ENCODE results near the gene MS4A15.

MS4A15 gene

DNA sequence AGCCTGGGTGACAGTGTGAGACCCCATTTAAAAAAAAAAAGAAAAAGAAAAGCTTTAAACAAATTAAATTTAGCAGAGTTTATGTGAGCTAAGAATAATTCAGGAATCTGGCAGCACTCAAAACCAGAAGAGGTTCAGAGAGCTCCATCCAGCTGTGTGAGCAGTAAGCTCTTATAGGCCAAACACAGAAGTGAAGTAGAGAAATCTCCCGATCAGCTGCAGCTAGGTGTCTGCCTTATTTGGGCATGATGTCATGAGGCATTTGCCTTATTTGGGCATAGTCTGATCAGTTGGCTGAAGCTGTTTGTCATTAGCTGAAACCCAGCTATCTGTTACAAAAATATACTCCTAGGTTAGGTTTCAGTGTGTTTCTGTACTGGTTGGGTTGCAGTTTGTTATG, 8.2 kb downstream of the MS4A15 start (continued):
- TF ChIP-seq, protein P1, sequence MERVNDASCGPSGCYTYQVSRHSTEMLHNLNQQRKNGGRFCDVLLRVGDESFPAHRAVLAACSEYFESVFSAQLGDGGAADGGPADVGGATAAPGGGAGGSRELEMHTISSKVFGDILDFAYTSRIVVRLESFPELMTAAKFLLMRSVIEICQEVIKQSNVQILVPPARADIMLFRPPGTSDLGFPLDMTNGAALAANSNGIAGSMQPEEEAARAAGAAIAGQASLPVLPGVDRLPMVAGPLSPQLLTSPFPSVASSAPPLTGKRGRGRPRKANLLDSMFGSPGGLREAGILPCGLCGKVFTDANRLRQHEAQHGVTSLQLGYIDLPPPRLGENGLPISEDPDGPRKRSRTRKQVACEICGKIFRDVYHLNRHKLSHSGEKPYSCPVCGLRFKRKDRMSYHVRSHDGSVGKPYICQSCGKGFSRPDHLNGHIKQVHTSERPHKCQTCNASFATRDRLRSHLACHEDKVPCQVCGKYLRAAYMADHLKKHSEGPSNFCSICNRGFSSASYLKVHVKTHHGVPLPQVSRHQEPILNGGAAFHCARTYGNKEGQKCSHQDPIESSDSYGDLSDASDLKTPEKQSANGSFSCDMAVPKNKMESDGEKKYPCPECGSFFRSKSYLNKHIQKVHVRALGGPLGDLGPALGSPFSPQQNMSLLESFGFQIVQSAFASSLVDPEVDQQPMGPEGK (CRISPR knock-in tag; IDR thresholded peaks at IDR 0.05; ENCODE audit: borderline replicate concordance) = no peak
- TF ChIP-seq TOX (CRISPR knock-in tag; IDR thresholded peaks at IDR 0.05; ENCODE audit: borderline replicate concordance) (no peak), ZFP30 (CRISPR knock-in tag; IDR thresholded peaks at IDR 0.05) (no peak), SNAI2 (CRISPR knock-in tag; IDR thresholded peaks at IDR 0.05) (no peak), BACH2 (CRISPR knock-in tag; IDR thresholded peaks at IDR 0.05; ENCODE audit: borderline replicate concordance) (no peak)

DNA sequence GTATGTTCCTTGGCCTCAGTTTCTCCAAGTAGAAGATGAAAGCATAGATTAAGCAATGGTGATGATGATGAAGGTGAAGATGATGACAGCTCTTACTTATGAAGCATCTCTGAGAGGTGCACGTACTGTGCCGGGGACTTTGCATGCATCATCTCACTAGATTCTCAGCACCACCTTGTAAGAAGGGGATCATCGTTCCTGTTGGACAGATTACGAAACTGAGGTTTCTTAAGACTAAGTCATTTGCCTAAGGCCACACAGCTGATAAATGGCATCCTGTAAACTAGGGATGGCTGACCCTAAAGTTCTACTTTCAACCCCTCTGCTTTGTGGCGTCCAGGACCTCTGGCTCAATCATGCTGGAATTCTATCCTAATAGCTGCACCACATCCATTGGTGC, 8.7 kb downstream of the MS4A15 start:
- TF ChIP-seq, protein P2, sequence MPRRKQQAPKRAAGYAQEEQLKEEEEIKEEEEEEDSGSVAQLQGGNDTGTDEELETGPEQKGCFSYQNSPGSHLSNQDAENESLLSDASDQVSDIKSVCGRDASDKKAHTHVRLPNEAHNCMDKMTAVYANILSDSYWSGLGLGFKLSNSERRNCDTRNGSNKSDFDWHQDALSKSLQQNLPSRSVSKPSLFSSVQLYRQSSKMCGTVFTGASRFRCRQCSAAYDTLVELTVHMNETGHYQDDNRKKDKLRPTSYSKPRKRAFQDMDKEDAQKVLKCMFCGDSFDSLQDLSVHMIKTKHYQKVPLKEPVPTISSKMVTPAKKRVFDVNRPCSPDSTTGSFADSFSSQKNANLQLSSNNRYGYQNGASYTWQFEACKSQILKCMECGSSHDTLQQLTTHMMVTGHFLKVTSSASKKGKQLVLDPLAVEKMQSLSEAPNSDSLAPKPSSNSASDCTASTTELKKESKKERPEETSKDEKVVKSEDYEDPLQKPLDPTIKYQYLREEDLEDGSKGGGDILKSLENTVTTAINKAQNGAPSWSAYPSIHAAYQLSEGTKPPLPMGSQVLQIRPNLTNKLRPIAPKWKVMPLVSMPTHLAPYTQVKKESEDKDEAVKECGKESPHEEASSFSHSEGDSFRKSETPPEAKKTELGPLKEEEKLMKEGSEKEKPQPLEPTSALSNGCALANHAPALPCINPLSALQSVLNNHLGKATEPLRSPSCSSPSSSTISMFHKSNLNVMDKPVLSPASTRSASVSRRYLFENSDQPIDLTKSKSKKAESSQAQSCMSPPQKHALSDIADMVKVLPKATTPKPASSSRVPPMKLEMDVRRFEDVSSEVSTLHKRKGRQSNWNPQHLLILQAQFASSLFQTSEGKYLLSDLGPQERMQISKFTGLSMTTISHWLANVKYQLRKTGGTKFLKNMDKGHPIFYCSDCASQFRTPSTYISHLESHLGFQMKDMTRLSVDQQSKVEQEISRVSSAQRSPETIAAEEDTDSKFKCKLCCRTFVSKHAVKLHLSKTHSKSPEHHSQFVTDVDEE (CRISPR knock-in tag; IDR thresholded peaks at IDR 0.05) = no peak
- TF ChIP-seq OSR1 (CRISPR knock-in tag; IDR thresholded peaks at IDR 0.05) = no peak
- TF ChIP-seq CSDC2 (CRISPR knock-in tag; IDR thresholded peaks at IDR 0.05) = no peak
- TF ChIP-seq BACH2 (CRISPR knock-in tag; IDR thresholded peaks at IDR 0.05; ENCODE audit: borderline replicate concordance) = no peak
- TF ChIP-seq, protein P1 (CRISPR knock-in tag; IDR thresholded peaks at IDR 0.05; ENCODE audit: borderline replicate concordance) = no peak
- TF ChIP-seq, protein P3, sequence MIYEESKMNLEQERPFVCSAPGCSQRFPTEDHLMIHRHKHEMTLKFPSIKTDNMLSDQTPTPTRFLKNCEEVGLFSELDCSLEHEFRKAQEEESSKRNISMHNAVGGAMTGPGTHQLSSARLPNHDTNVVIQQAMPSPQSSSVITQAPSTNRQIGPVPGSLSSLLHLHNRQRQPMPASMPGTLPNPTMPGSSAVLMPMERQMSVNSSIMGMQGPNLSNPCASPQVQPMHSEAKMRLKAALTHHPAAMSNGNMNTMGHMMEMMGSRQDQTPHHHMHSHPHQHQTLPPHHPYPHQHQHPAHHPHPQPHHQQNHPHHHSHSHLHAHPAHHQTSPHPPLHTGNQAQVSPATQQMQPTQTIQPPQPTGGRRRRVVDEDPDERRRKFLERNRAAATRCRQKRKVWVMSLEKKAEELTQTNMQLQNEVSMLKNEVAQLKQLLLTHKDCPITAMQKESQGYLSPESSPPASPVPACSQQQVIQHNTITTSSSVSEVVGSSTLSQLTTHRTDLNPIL (CRISPR knock-in tag; IDR thresholded peaks at IDR 0.05; ENCODE audit: low read depth) = no peak
- no peak for TF ChIP-seq ARNTL (CRISPR knock-in tag; IDR thresholded peaks at IDR 0.05; ENCODE audit: borderline replicate concordance, low read depth)
- no peak for TF ChIP-seq TCF4 (CRISPR knock-in tag; IDR thresholded peaks at IDR 0.05; ENCODE audit: borderline replicate concordance)
- no peak for TF ChIP-seq PPARA (CRISPR knock-in tag; IDR thresholded peaks at IDR 0.05; ENCODE audit: borderline replicate concordance)
- no peak for ATAC-seq

DNA sequence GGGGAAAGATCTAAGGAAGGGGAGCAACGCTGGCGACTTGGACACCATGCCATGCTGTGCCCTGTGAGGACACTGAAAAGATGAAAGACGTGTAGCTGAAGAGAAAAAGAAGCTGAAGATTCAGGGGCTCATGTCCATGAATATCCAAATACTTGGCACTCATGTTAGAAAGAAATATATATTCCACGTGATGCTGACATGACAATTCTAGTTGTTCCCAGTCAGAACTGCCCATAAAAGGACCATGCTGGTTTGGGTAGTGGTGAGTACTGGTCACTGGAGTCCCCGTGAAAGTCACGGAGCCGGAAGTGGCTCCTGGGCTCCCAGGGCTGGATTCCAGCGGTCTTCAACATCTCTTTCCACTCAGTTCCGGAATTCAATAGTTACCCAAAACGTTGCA, 9.9 kb downstream of the MS4A15 start:
- no peak for ATAC-seq
- TF ChIP-seq ZFP30 (CRISPR knock-in tag; IDR thresholded peaks at IDR 0.05) (no peak), TOX (CRISPR knock-in tag; IDR thresholded peaks at IDR 0.05; ENCODE audit: borderline replicate concordance) (no peak), BACH2 (CRISPR knock-in tag; IDR thresholded peaks at IDR 0.05; ENCODE audit: borderline replicate concordance) (no peak), OSR1 (CRISPR knock-in tag; IDR thresholded peaks at IDR 0.05) (no peak), ZC3H10 (CRISPR knock-in tag; IDR thresholded peaks at IDR 0.05) (no peak), SNAI2 (CRISPR knock-in tag; IDR thresholded peaks at IDR 0.05) (no peak), GLIS3 (CRISPR knock-in tag; IDR thresholded peaks at IDR 0.05) (no peak), ZNF565 (CRISPR knock-in tag; conservative IDR thresholded peaks at IDR 0.05; ENCODE audit: low read depth) (no peak), CSDC2 (CRISPR knock-in tag; IDR thresholded peaks at IDR 0.05) (no peak), ZNF8 (CRISPR knock-in tag; IDR thresholded peaks at IDR 0.05) (no peak)
- TF ChIP-seq, protein P3 (CRISPR knock-in tag; IDR thresholded peaks at IDR 0.05; ENCODE audit: low read depth) = no peak
- TF ChIP-seq, protein P4, sequence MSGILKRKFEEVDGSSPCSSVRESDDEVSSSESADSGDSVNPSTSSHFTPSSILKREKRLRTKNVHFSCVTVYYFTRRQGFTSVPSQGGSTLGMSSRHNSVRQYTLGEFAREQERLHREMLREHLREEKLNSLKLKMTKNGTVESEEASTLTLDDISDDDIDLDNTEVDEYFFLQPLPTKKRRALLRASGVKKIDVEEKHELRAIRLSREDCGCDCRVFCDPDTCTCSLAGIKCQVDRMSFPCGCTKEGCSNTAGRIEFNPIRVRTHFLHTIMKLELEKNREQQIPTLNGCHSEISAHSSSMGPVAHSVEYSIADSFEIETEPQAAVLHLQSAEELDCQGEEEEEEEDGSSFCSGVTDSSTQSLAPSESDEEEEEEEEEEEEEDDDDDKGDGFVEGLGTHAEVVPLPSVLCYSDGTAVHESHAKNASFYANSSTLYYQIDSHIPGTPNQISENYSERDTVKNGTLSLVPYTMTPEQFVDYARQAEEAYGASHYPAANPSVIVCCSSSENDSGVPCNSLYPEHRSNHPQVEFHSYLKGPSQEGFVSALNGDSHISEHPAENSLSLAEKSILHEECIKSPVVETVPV (CRISPR knock-in tag; IDR thresholded peaks at IDR 0.05) = no peak
- TF ChIP-seq, protein P5, sequence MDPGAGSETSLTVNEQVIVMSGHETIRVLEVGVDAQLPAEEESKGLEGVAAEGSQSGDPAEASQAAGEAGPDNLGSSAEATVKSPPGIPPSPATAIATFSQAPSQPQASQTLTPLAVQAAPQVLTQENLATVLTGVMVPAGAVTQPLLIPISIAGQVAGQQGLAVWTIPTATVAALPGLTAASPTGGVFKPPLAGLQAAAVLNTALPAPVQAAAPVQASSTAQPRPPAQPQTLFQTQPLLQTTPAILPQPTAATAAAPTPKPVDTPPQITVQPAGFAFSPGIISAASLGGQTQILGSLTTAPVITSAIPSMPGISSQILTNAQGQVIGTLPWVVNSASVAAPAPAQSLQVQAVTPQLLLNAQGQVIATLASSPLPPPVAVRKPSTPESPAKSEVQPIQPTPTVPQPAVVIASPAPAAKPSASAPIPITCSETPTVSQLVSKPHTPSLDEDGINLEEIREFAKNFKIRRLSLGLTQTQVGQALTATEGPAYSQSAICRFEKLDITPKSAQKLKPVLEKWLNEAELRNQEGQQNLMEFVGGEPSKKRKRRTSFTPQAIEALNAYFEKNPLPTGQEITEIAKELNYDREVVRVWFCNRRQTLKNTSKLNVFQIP (CRISPR knock-in tag; IDR thresholded peaks at IDR 0.05; ENCODE audit: borderline replicate concordance, low read depth) = no peak
- TF ChIP-seq, protein P1 (CRISPR knock-in tag; IDR thresholded peaks at IDR 0.05; ENCODE audit: borderline replicate concordance) = no peak
